RWPE2 (cell line): ENCODE measurements around the gene IFIT1.
"Not testable (repeated sequence)": the region's sequence is repeated elsewhere in the genome, so short reads cannot be mapped to it uniquely, and the experiment has no call there.

Source experiments
- ATAC-seq: fragments of 200-7000 bp; cut with Tn5 transposase; 3 replicates; pipeline ENCODE4 v1.9.1; 2021; ENCODE audit warnings: low read depth
- DNase-seq: peaks from one replicate; pipeline ENCODE4 v3.0.0-alpha.2; 2020; ENCODE audit warnings: low spot score
- H3K27ac ChIP-seq: fragments of 450-650 bp; 2 replicates; pipeline ENCODE4 v1.5.1; 2017; ENCODE audit warnings: mild to moderate bottlenecking; ENCODE audit not compliant: poor library complexity, severe bottlenecking
- H3K27me3 ChIP-seq: fragments of 250-450 bp; sonication (Bioruptor Pico); 2 replicates; pipeline ENCODE4 v1.5.1; 2021; ENCODE audit warnings: mild to moderate bottlenecking, moderate library complexity; ENCODE audit not compliant: insufficient read depth, poor library complexity, severe bottlenecking
- H3K36me3 ChIP-seq: fragments of 250-450 bp; sonication (Bioruptor Pico); 2 replicates; pipeline ENCODE4 v1.5.1; 2020; ENCODE audit warnings: low read depth, mild to moderate bottlenecking, moderate library complexity
- H3K4me1 ChIP-seq: fragments of 250-450 bp; sonication (Bioruptor Pico); 2 replicates; pipeline ENCODE4 v1.5.1; 2021; ENCODE audit warnings: mild to moderate bottlenecking, moderate library complexity; ENCODE audit not compliant: insufficient read depth, poor library complexity, severe bottlenecking
- H3K4me3 ChIP-seq: fragments of 250-450 bp; sonication (Bioruptor Pico); 2 replicates; pipeline ENCODE4 v1.5.1; 2021; ENCODE audit warnings: mild to moderate bottlenecking, moderate library complexity; ENCODE audit not compliant: severe bottlenecking
- H3K9me3 ChIP-seq: fragments of 250-450 bp; sonication (Bioruptor Pico); 2 replicates; pipeline ENCODE4 v1.5.1; 2021; ENCODE audit warnings: mild to moderate bottlenecking, moderate library complexity; ENCODE audit not compliant: severe bottlenecking
- CTCF ChIP-seq: fragments of 450-650 bp; IDR thresholded peaks from one replicate; pipeline ENCODE4 v1.5.1; 2017; ENCODE audit warnings: mild to moderate bottlenecking, moderate library complexity; ENCODE audit not compliant: poor library complexity, severe bottlenecking

IFIT1 gene

GRCh38 chr10:89399956-89400355, 7.5 kb downstream of the IFIT1 start:
- Histone ChIP-seq H3K36me3 (peaks cover 2% of the 10 kb centered on the region; the same call in 1 of the 2 replicates), H3K4me3 (no peak overlapping the region), H3K27ac (no peak overlapping the region), H3K27me3 (no peaks in the 10 kb centered on the region), H3K4me1 (no peaks in the 10 kb centered on the region), H3K9me3 (no peaks in the 10 kb centered on the region)
- TF ChIP-seq CTCF, result no peak
- ATAC-seq, result no peak
- no peak for DNase-seq

GRCh38 chr10:89403043-89403442, 10.6 kb downstream of the IFIT1 start:
- no peaks in the 10 kb centered on the region for H3K9me3 ChIP-seq
- TF ChIP-seq CTCF, result no peak
- ATAC-seq, result no peak
- no peaks in the 10 kb centered on the region for H3K27me3 ChIP-seq
- no peak overlapping the region for H3K4me3 ChIP-seq
- H3K27ac ChIP-seq, result no peak overlapping the region
- DNase-seq, result no peak
- H3K36me3 ChIP-seq, result no peaks in the 10 kb centered on the region
- H3K4me1 ChIP-seq, result no peaks in the 10 kb centered on the region

- Histone ChIP-seq H3K4me1 (no peaks in the 10 kb centered on the region), H3K9me3 (no peaks in the 10 kb centered on the region), H3K27ac (no peak overlapping the region), H3K36me3 (no peaks in the 10 kb centered on the region), H3K4me3 (no peak overlapping the region), H3K27me3 (no peaks in the 10 kb centered on the region)
- no peak for DNase-seq
- TF ChIP-seq CTCF, result no peak
- ATAC-seq, result no peak
Observed at GRCh38 chr10:89404104-89405047, 12.0 kb downstream of the IFIT1 start.

- H3K36me3 ChIP-seq, DNase-seq, H3K4me3 ChIP-seq, H3K9me3 ChIP-seq, H3K4me1 ChIP-seq, H3K27me3 ChIP-seq, ATAC-seq, H3K27ac ChIP-seq: not testable (repeated sequence)
Observed at GRCh38 chr10:89406178-89406577, 13.8 kb downstream of the IFIT1 start.

- not testable (repeated sequence) for H3K9me3 ChIP-seq, H3K27ac ChIP-seq, DNase-seq, H3K36me3 ChIP-seq, H3K27me3 ChIP-seq, H3K4me3 ChIP-seq, ATAC-seq, H3K4me1 ChIP-seq
Observed at GRCh38 chr10:89407792-89408191, 15.4 kb downstream of the IFIT1 start.

GRCh38 chr10:89409282-89409681, 16.9 kb downstream of the IFIT1 start:
- H3K4me1 ChIP-seq, H3K4me3 ChIP-seq, H3K36me3 ChIP-seq, H3K27me3 ChIP-seq, H3K27ac ChIP-seq, DNase-seq, ATAC-seq, H3K9me3 ChIP-seq: not testable (repeated sequence)

- not testable (repeated sequence) for H3K4me3 ChIP-seq, DNase-seq, H3K4me1 ChIP-seq, H3K36me3 ChIP-seq, ATAC-seq, H3K27ac ChIP-seq, H3K9me3 ChIP-seq, H3K27me3 ChIP-seq
Observed at GRCh38 chr10:89410551-89410950, 18.1 kb downstream of the IFIT1 start.

GRCh38 chr10:89411135-89411534, 18.7 kb downstream of the IFIT1 start:
- DNase-seq, H3K4me3 ChIP-seq, H3K36me3 ChIP-seq, ATAC-seq, H3K27ac ChIP-seq, H3K27me3 ChIP-seq, H3K4me1 ChIP-seq, H3K9me3 ChIP-seq: not testable (repeated sequence)

- not testable (repeated sequence) for H3K4me1 ChIP-seq, H3K4me3 ChIP-seq, H3K27me3 ChIP-seq, DNase-seq, ATAC-seq, H3K27ac ChIP-seq, H3K36me3 ChIP-seq, H3K9me3 ChIP-seq
Observed at GRCh38 chr10:89412276-89412675, 19.9 kb downstream of the IFIT1 start.
